Sciatic nerve (tissue), 2 donors: ENCODE results near the gene SNORC. TPM values are rescaled to one million over a fixed set of nuclear protein-coding genes. Genes with fewer than 3 reads are reported as not detected.
"Not testable (repeated sequence)": the region's sequence is repeated elsewhere in the genome, so short reads cannot be mapped to it uniquely, and the experiment has no call there.

ENCODE experiments used
- ATAC-seq: fragments of 200-7000 bp; cut with Tn5 transposase; one replicate; pipeline ENCODE4 v1.9.1; 2020; ENCODE audit warnings: mild to moderate bottlenecking, moderate library complexity
- DNase-seq: peaks from one replicate; pipeline ENCODE4 v3.0.0-alpha.2; 2020; ENCODE audit warnings: low spot score
- intact Hi-C: fragments of 100-400 bp; cut with DNase I; formaldehyde crosslinking; loops from one replicate; pipeline ENCODE4 v1.14.2; 2022
- total RNA-seq: library from RNA; stranded (reverse); fragmentation: NEBNext Ultra II Directional; extraction: Animal tissue kit (Norgen Biotek cat#: 25700); gene quantifications from one replicate; pipeline ENCODE4 v1.2.1, GENCODE V29; 2021
- donor health status: DM: no; HTN: no; CAD: no.
- donor health status: DM: no; HTN: no; CAD: no.

The SNORC gene
- 12.0 TPM for total RNA-seq

GRCh38 chr2:232870018-232870765 is at the start of gene SNORC:
Gene SNORC, plus strand, starts transcription at chr2:232870264. Its CDS starts 78 bp downstream, at chr2:232870342.
- intact Hi-C loops, result no loop called here
- ATAC-seq (no peak), DNase-seq (peak; percentile 42)

GRCh38 chr2:232829988-232830387 is 40.1 kb upstream of the SNORC start:
- DNase-seq (no peak), ATAC-seq (no peak)
- intact Hi-C loops, result no loop called here

- intact Hi-C loops, result no loop called here
- DNase-seq (no peak), ATAC-seq (no peak)
Measured at GRCh38 chr2:232831496-232831895, 38.6 kb upstream of the SNORC start.

DNA sequence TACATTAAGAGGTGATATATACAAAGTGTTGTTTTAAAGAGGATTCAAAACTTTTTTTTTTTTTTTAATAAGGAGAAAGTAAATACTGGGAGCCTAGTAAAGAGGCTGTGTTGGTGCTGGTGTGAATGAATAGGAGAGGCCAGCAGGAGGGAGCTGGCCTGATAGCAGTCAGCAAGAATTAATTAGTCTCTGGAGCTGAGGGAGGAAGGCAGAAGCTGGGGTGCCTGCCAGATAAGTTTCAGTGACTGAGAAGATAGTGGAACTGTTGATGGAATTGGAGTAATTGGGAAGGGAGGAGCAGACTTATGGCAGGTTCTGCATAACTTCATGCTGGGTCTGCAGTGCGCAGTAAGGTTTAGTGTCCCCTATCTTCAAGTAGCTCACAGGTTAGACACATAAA is 36.2 kb upstream of the SNORC start:
- intact Hi-C loops, result no loop called here
- no peak for DNase-seq
- ATAC-seq, result no peak

- DNase-seq (no peak), ATAC-seq (no peak)
Measured at GRCh38 chr2:232835687-232836208, 34.3 kb upstream of the SNORC start.

GRCh38 chr2:232836934-232837333 is 33.1 kb upstream of the SNORC start:
- ATAC-seq, result no peak
- intact Hi-C loops, result no loop called here
- no peak for DNase-seq

More at GRCh38 chr2:232835687-232836208, 34.3 kb upstream of the SNORC start:
- intact Hi-C loops, result no loop called here

DNA sequence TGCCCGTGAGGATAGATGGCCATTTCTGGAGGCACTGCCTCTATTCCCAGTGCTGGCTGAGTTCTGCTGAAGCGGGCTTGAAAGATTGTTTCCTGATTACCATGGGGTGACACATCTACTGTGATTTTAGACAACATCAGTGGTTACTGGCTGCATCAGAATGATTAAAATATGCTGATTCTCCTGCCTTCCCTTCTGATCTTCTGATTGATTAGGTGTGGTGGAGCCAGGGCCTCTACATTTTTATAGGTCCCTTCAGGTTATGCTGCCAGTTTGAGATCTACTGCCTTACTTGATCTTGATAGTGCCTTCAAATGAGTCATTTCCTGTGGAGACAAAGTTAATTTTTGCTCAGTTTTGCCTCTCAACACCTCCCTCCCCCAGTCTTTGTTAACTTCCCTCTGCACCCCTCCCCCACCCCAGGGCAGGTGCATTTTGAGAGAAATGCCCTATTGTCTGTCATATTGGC is 31.6 kb upstream of the SNORC start:
- intact Hi-C loops, result no loop called here
- no peak for DNase-seq
- ATAC-seq, result no peak

- DNase-seq (peak; percentile 67), ATAC-seq (peak; percentile 50)
- intact Hi-C loops, result no loop called here
Measured at GRCh38 chr2:232839411-232840079, 30.5 kb upstream of the SNORC start.

- no peak for DNase-seq
Measured at GRCh38 chr2:232842689-232843088, 27.4 kb upstream of the SNORC start.

GRCh38 chr2:232843834-232844233 is 26.2 kb upstream of the SNORC start:
- DNase-seq, result no peak
- intact Hi-C loops, result no loop called here
- no peak for ATAC-seq

More at GRCh38 chr2:232842689-232843088, 27.4 kb upstream of the SNORC start:
- ATAC-seq, result no peak
- intact Hi-C loops, result no loop called here

- no peak for DNase-seq
- no peak for ATAC-seq
- intact Hi-C loops, result no loop called here
Measured at GRCh38 chr2:232846055-232846454, 24.0 kb upstream of the SNORC start.

DNA sequence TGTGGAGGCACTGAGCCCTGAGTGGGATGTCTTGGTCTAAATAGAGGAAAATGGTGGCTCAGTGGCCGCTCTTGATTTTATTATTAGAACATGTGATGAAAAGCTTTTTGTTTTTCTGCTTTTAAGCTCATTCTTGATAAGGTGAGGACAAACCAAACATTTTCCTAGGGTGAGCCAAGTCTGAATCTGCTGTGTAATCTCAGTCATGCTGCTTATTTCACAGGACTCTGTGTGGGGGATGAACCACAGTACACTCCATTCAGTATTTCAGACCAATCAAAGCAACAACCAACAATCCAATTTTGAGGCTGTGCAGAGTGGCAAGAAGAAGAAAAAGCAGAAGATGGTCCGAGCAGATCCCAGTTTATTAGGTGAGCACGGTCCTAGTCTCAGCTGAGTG is 20.0 kb upstream of the SNORC start:
- intact Hi-C loops, result loop anchor here (5.0 to 10.0 kb wide), 2 partner anchors 205 to 402 kb away; partner anchors contain the start of gene ATG16L1
- DNase-seq, result no peak
- ATAC-seq, result no peak

GRCh38 chr2:232852081-232852480 is 18.0 kb upstream of the SNORC start:
- not testable (repeated sequence) for DNase-seq
- intact Hi-C loops, result loop anchor here (5.0 to 10.0 kb wide), 2 partner anchors 203 to 400 kb away; partner anchors contain the start of gene ATG16L1

GRCh38 chr2:232852676-232853075 is 17.4 kb upstream of the SNORC start:
- intact Hi-C loops, result loop anchor here (5.0 to 10.0 kb wide), 2 partner anchors 202 to 400 kb away; partner anchors contain the start of gene ATG16L1
- no peak for ATAC-seq

More at GRCh38 chr2:232852081-232852480, 18.0 kb upstream of the SNORC start:
- ATAC-seq, result not testable (repeated sequence)

DNA sequence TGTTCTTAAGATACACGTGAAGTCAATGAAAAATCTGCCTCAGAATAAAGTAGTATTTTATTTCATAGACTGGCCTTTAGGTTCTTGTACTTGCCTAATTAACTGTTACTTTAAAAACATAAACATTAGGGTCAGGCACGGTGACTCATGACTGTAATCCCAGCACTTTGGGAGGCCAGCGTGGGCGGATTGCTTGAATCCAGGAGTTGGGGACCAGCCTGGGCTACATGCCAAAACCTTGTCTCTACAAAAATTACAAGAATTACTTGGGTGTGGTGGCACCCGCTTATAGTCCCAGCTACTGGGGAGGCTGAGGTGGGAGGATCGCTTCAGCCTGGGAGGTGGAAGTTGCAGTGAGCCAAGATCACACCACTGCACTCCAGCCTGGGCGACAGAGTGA is 16.0 kb upstream of the SNORC start:
- ATAC-seq, result no peak
- intact Hi-C loops, result loop anchor here (5.0 to 10.0 kb wide), 2 partner anchors 201 to 398 kb away; partner anchors contain the start of gene ATG16L1
- no peak for DNase-seq

More at GRCh38 chr2:232852676-232853075, 17.4 kb upstream of the SNORC start:
- no peak for DNase-seq

DNA sequence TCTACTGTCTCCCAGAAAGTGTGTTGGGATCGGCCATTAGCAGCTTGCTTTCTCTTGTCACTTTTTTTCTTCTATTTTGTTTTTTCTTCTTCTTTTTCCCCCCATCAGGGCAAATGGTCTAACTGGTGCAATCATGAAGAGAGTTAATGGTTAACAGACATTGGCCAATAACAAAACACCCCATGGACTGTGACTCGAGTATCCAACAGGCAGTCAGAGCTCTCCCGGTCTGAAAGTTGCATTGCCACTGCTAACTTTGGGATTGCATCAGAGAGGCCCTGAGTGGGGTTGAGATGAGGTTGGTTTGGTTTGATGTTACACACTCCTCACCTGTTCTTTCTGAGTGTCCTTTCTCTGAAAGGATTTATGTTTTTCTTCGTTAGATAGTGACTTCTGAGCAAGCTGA is 12.9 kb upstream of the SNORC start:
- ATAC-seq (no peak), DNase-seq (no peak)
- intact Hi-C loops, result loop anchor here (10.0 kb wide), 1 partner anchor 198 kb away; no protein-coding TSS in a partner anchor

DNA sequence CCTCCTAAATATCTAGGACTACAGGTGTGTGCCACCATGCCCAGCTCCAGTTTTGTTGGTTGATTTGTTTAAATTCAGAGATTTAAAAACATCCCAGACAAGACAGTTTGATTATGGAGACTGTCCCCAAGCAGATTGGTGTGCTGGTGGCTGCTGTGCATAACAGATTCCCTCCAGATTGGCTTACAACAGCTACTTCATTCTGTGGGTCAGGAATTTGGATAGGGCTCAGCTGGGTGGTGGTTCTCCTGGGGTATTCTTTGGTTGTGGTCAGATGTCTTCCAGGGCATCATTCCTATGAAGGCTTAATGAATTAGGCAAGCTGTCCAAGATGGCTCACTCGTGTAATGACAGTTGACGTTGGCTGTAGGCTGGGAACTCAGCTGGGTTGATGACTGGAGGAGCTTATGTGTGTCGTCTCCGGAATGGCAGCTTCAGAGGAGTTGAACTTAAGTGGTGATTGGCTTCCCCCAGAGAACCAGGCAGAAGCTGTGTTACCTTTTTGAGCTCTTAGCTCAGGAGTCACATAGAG is 10.6 kb upstream of the SNORC start:
- ATAC-seq (no peak), DNase-seq (no peak)
- intact Hi-C loops, result loop anchor here (10.0 kb wide), 1 partner anchor 195 kb away; no protein-coding TSS in a partner anchor

DNA sequence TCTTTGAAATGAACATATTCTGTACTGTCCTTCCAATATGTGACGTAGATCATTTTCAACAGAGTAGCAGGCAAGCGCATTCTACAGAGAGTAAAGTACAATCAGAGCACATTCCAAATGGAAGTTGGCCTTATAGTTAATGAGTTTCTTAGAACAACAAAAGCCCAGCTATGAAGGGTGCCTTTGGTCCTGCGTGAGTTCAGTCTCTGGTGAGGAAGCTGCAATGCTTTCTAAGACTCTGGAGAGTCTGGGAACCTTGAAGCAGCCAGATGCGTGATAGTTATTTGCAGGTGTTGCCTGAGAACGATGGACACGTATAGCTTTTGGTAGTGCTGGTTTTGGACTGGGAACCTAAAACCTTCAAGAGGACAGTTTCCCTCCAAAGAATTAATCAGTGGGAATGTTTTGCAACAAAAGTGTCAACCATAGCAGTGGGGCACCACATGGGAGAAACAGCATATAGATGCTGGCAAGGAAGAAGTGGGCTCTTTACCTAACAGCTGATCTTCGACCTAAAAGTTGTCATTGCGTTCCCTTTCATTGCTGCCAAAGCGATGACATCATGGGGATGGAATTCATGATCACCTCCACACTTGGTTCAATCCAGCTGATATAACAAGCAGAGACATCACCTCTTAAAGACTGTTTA is 9.3 kb upstream of the SNORC start:
- no peak for ATAC-seq
- no peak for DNase-seq
- intact Hi-C loops, result no loop called here

GRCh38 chr2:232861353-232861752 is 8.7 kb upstream of the SNORC start:
- intact Hi-C loops, result no loop called here
- DNase-seq (no peak), ATAC-seq (no peak)
